Right atrium auricular region (tissue), 2 donors: ENCODE data around the gene PTGDR2. TPM values are rescaled to one million over a fixed set of nuclear protein-coding genes. Genes with fewer than 3 reads are reported as not detected.

Source experiments
- DNase-seq: peaks from one replicate; pipeline ENCODE4 v3.0.0-alpha.2; 2019; ENCODE audit warnings: low spot score
- H3K27ac ChIP-seq, 2 donors: fragments of 200-600 bp; sonication (generic); 1 replicate in 1 of 2; 2 replicates in 1 of 2; pipeline ENCODE4 v1.5.1; 2016 to 2019
- H3K27me3 ChIP-seq, 2 donors: fragments of 200-600 bp; sonication (generic); one replicate each; pipeline versions ENCODE4 v1.5.1 to v1.6.0; 2017 to 2019
- H3K36me3 ChIP-seq: fragments of 200-600 bp; sonication (generic); one replicate; pipeline ENCODE4 v1.5.1; 2016
- H3K4me1 ChIP-seq, 2 donors: fragments of 200-600 bp; sonication (generic); one replicate each; pipeline versions ENCODE4 v1.5.1 to v1.6.0; 2017 to 2019
- H3K4me3 ChIP-seq, 2 donors: fragments of 200-600 bp; sonication (generic); 1 replicate in 1 of 2; 2 replicates in 1 of 2; pipeline ENCODE4 v1.5.1; 2017 to 2019; ENCODE audit warnings: mild to moderate bottlenecking in 1 of 2, moderate library complexity in 1 of 2
- H3K9me3 ChIP-seq, 2 donors: fragments of 200-600 bp; sonication (generic); one replicate each; pipeline ENCODE4 v1.5.1; 2019
- CTCF ChIP-seq, 2 donors: fragments of 200-600 bp; sonication (generic); IDR thresholded peaks; one replicate each; pipeline ENCODE4 v1.5.1; 2019; ENCODE audit warnings: antibody characterized with exemption in 2 of 2
- total RNA-seq, 2 donors: library from RNA; depleted of rRNA; stranded (reverse); fragments of >200 nt; gene quantifications; one replicate each; pipeline ENCODE4 v1.1.0, GENCODE V29; 2016

The PTGDR2 gene
- total RNA-seq, 2 donors from 2014 or later = 1.3 TPM; not detected in 1

GRCh38 chr11:60858236-60858635 is 2.5 kb upstream of the PTGDR2 start:
- DNase-seq = no peak

GRCh38 chr11:60857378-60858232 is 1.9 kb upstream of the PTGDR2 start:
- no peak for DNase-seq
- no peak for TF ChIP-seq CTCF (IDR thresholded peaks at IDR 0.05)
- H3K27ac ChIP-seq = no peak overlapping the region
- H3K9me3 ChIP-seq = no peaks in the 10 kb centered on the region
- no peak overlapping the region for H3K4me3 ChIP-seq
- H3K36me3 ChIP-seq = no peaks in the 10 kb centered on the region
- H3K4me1 ChIP-seq = no peaks in the 10 kb centered on the region
- no peaks in the 10 kb centered on the region for H3K27me3 ChIP-seq

More at GRCh38 chr11:60858236-60858635, 2.5 kb upstream of the PTGDR2 start:
- no peaks in the 10 kb centered on the region for H3K4me1 ChIP-seq
- no peak overlapping the region for H3K27ac ChIP-seq
- no peak for TF ChIP-seq CTCF (IDR thresholded peaks at IDR 0.05)
- no peaks in the 10 kb centered on the region for H3K27me3 ChIP-seq
- no peaks in the 10 kb centered on the region for H3K36me3 ChIP-seq
- H3K9me3 ChIP-seq = no peaks in the 10 kb centered on the region
- H3K4me3 ChIP-seq = no peak overlapping the region

- DNase-seq = no peak
- TF ChIP-seq CTCF (IDR thresholded peaks at IDR 0.05) = no peak
- Histone ChIP-seq H3K4me1 (no peaks in the 10 kb centered on the region), H3K27ac (no peak overlapping the region), H3K9me3 (no peaks in the 10 kb centered on the region), H3K4me3 (no peak overlapping the region), H3K36me3 (peaks cover 16% of the 10 kb centered on the region), H3K27me3 (no peaks in the 10 kb centered on the region)
Measured at GRCh38 chr11:60854847-60855725, 664 bp downstream of the PTGDR2 start.

- TF ChIP-seq CTCF (IDR thresholded peaks at IDR 0.05) = no peak
- no peaks in the 10 kb centered on the region for H3K9me3 ChIP-seq
- no peak overlapping the region for H3K4me3 ChIP-seq
- no peaks in the 10 kb centered on the region for H3K27me3 ChIP-seq
- H3K36me3 ChIP-seq = peaks cover 23% of the 10 kb centered on the region
- DNase-seq = no peak
- no peaks in the 10 kb centered on the region for H3K4me1 ChIP-seq
- H3K27ac ChIP-seq = no peak overlapping the region
Measured at GRCh38 chr11:60854140-60854846, 1.5 kb downstream of the PTGDR2 start.

- H3K27ac ChIP-seq = no peak overlapping the region
- no peak for TF ChIP-seq CTCF (IDR thresholded peaks at IDR 0.05)
- DNase-seq = no peak
- peaks cover 34% of the 10 kb centered on the region for H3K36me3 ChIP-seq
- no peaks in the 10 kb centered on the region for H3K4me1 ChIP-seq
- no peaks in the 10 kb centered on the region for H3K27me3 ChIP-seq
- no peak overlapping the region for H3K4me3 ChIP-seq
- no peaks in the 10 kb centered on the region for H3K9me3 ChIP-seq
Measured at GRCh38 chr11:60852982-60853950, 2.5 kb downstream of the PTGDR2 start.
